Endothelial cell (in vitro differentiated cells): Measurements from ENCODE around the gene WDR76. TPM values are rescaled to one million over a fixed set of nuclear protein-coding genes. Genes with fewer than 3 reads are reported as not detected.
"Not testable (repeated sequence)": the region's sequence is repeated elsewhere in the genome, so short reads cannot be mapped to it uniquely, and the experiment has no call there.

Experiments
- DNase-seq: peaks from one replicate; pipeline ENCODE4 v3.0.0; 2021; ENCODE audit warnings: low spot score
- H3K27ac Mint-ChIP-seq: one replicate; pipeline ENCODE4 v1.8.0; 2021; ENCODE audit warnings: mixed read lengths, inconsistent platforms; ENCODE audit not compliant: unreplicated experiment
- H3K27me3 Mint-ChIP-seq: one replicate; pipeline ENCODE4 v1.8.0; 2021; ENCODE audit warnings: mild to moderate bottlenecking, moderate library complexity, mixed read lengths, inconsistent platforms; ENCODE audit not compliant: unreplicated experiment
- H3K36me3 Mint-ChIP-seq: one replicate; pipeline ENCODE4 v1.8.0; 2021; ENCODE audit warnings: mild to moderate bottlenecking, low read depth, mixed read lengths, inconsistent platforms; ENCODE audit not compliant: unreplicated experiment
- H3K4me1 Mint-ChIP-seq: one replicate; pipeline ENCODE4 v1.8.0; 2021; ENCODE audit warnings: mild to moderate bottlenecking, mixed read lengths, inconsistent platforms; ENCODE audit not compliant: unreplicated experiment
- H3K4me3 Mint-ChIP-seq: one replicate; pipeline ENCODE4 v1.8.0; 2021; ENCODE audit warnings: mild to moderate bottlenecking, mixed read lengths, inconsistent platforms; ENCODE audit not compliant: unreplicated experiment
- H3K9me3 Mint-ChIP-seq: one replicate; pipeline ENCODE4 v1.8.0; 2021; ENCODE audit warnings: mixed read lengths, inconsistent platforms; ENCODE audit not compliant: unreplicated experiment
- total RNA-seq: library from RNA; stranded (reverse); fragmentation: NEBNext Ultra II Directional; extraction: Animal tissue kit (Norgen Biotek cat#: 25700); gene quantifications from one replicate; pipeline ENCODE4 v1.2.1, GENCODE V29; 2021; ENCODE audit not compliant: unreplicated experiment
- TF ChIP-seq, protein P1 (sequence below): fragments of 200-600 bp; sonication (generic); IDR thresholded peaks from one replicate; pipeline ENCODE4 v1.5.0; 2021; ENCODE audit warnings: antibody characterized with exemption; ENCODE audit not compliant: unreplicated experiment

Gene WDR76
- total RNA-seq, 1 donor from 2014 or later: 4.8 TPM

DNA sequence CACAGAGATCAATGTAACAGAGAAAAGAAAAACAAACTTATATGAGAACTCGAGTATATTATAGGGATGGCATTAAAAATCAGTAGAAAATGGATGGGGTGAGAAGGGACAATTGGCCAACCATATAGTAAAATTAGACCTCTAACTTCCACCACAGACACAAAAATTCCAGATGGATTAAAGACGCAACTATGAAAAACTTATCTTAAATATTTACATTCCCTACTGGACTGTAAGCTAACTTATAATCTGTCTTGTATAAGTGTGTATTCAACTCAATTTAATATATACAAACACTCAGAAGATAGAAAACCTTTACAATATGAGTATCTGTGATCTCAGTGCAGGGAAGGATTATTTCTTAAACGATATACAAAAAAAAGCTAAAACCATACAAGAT lies 5.3 kb upstream of the WDR76 start:
- Mint-ChIP-seq H3K27ac (no peak overlapping the region), H3K4me1 (peaks cover 9% of the 10 kb centered on the region), H3K9me3 (no peaks in the 10 kb centered on the region), H3K36me3 (peaks cover 7% of the 10 kb centered on the region), H3K4me3 (no peak overlapping the region), H3K27me3 (peaks cover 2% of the 10 kb centered on the region)
- TF ChIP-seq, protein P1, sequence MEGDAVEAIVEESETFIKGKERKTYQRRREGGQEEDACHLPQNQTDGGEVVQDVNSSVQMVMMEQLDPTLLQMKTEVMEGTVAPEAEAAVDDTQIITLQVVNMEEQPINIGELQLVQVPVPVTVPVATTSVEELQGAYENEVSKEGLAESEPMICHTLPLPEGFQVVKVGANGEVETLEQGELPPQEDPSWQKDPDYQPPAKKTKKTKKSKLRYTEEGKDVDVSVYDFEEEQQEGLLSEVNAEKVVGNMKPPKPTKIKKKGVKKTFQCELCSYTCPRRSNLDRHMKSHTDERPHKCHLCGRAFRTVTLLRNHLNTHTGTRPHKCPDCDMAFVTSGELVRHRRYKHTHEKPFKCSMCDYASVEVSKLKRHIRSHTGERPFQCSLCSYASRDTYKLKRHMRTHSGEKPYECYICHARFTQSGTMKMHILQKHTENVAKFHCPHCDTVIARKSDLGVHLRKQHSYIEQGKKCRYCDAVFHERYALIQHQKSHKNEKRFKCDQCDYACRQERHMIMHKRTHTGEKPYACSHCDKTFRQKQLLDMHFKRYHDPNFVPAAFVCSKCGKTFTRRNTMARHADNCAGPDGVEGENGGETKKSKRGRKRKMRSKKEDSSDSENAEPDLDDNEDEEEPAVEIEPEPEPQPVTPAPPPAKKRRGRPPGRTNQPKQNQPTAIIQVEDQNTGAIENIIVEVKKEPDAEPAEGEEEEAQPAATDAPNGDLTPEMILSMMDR: no peak
- no peak for DNase-seq

DNA sequence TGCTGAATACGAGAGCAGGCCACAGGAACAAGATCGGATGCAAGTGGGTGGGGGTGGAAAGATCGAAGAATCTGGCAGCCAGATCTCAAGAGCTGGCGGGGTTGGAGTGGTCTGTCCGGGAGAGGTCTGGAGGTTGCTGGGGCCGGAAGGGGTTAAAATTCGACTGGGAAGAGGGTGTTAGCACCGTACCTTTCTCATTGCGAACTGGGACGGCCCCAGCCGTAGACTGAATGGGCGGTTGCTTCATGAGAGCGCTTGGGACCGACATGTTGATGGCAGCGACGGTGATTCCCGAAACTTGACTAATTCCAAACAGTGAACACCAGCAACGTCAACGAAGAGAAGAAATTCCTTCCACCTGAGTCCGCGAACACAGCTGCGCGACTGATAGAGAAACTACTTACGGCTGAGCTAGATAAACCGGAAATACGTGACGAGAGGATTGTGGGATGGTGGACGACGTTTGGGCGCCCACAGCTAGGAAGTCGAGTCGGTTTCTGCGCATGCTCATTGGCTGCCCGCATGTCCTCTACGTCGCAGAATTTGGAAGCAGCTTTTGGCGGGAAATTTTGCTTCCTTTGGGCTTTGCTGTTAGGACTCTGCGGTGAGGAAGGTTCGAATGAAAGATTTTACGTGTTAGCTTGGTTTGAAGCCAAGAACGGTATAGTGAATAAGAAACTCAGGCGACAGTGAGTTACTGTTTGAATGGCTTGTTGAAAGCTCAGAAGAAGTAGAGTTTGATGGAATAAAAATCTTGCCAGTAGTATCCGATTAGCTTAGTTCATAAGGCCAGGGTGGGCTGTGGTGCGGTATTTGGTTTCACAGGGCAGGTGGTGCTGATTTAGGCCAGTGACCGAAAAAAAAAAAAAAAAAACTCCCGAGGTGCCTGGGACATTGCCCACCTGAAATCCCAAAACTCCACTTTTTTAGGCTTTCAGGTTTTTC lies 2.2 kb upstream of the WDR76 start, which contains the start of gene MFAP1:
TSS of gene MFAP1 (minus strand) at position 389 of the 945 bp plus-strand sequence. CDS start at position 268, 121 bp downstream.
- H3K36me3 Mint-ChIP-seq: peaks cover 4% of the 10 kb centered on the region
- TF ChIP-seq, protein P1: no peak
- H3K27me3 Mint-ChIP-seq: peaks cover 2% of the 10 kb centered on the region
- H3K4me1 Mint-ChIP-seq: peaks cover 9% of the 10 kb centered on the region
- H3K4me3 Mint-ChIP-seq: peak within 1 kb of the TSS; percentile 100
- peak within 1 kb of the TSS; percentile 99 for H3K27ac Mint-ChIP-seq
- peak; percentile 76 for DNase-seq
- no peaks in the 10 kb centered on the region for H3K9me3 Mint-ChIP-seq

DNA sequence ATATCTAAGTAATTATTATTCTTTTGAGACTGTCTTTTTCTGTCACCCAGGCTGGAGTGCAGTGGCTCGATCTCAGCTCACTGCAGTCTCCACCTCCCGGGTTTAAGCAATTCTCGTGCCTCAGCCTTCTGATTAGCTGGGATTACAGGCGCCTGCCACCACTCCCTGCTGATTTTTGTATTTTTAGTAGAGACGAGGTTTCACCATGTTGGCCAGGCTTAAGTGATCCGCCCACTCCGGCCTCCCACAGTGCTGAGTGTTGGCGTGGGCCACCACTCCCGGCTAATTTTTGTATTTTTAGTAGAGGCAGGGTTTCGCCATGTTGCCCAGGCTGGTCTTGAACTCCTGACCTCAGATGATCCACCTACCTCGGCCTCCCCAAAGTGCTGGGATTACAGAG lies 1.5 kb upstream of the WDR76 start:
- H3K4me3 Mint-ChIP-seq: not testable (repeated sequence)

DNA sequence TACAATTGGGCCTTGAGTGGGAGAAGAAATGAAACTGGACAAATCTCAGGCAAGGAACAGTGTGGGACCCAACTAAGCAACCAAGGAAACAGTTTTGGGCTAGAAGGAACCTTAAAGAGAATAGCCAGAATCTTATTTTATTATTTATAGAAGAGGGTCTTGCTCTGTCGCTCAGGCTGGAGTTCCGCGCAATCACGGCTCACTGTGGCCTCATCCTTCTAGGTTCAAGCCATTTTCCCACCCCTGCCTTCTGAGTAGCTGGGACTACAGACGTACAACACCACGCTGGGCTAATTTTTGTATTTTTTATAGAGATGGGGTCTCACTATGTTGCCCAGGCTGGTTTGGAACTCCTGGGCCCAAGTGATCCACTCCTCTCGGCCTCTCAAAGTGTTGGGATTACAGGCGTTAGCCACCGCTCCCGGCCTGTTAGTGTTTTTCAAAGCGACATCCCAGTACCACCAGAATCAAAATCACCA lies 734 bp upstream of the WDR76 start:
- peaks cover 2% of the 10 kb centered on the region for H3K27me3 Mint-ChIP-seq
- peaks cover 9% of the 10 kb centered on the region for H3K4me1 Mint-ChIP-seq
- H3K36me3 Mint-ChIP-seq: peaks cover 4% of the 10 kb centered on the region
- no peak overlapping the region for H3K27ac Mint-ChIP-seq
- TF ChIP-seq, protein P1: no peak
- H3K9me3 Mint-ChIP-seq: no peaks in the 10 kb centered on the region
- no peak overlapping the region for H3K4me3 Mint-ChIP-seq
- DNase-seq: no peak

More for the DNA sequence above, 1.5 kb upstream of the WDR76 start:
- not testable (repeated sequence) for H3K9me3 Mint-ChIP-seq, H3K27ac Mint-ChIP-seq, H3K27me3 Mint-ChIP-seq, H3K4me1 Mint-ChIP-seq, DNase-seq, H3K36me3 Mint-ChIP-seq

DNA sequence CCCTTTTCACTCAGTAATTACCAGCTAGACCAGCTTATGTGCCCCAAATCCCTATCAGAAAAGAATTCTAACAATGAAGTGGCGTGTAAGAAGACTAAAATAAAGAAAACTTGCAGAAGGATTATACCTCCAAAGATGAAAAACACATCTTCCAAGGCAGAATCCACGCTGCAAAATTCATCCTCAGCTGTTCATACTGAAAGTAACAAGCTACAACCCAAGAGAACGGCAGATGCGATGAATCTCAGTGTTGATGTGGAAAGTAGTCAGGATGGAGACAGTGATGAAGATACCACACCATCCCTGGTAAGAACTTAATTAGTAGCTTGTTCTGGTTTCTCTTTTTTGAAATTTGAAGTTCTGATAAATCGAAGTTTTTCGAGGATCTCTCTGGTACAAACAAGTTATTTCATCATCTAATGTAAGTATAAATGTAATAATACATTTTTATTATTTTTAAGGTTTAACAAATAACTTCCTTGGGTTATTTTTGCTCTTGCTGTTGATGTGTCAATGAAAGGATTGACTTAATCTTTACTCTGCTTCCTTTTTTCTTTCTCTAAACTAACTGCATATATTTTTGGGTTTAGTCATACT lies 1.4 kb downstream of the WDR76 start:
- no peak overlapping the region for H3K4me3 Mint-ChIP-seq
- peaks cover 4% of the 10 kb centered on the region for H3K36me3 Mint-ChIP-seq
- H3K27ac Mint-ChIP-seq: no peak overlapping the region
- H3K27me3 Mint-ChIP-seq: peaks cover 2% of the 10 kb centered on the region
- TF ChIP-seq, protein P1: no peak
- H3K4me1 Mint-ChIP-seq: peaks cover 9% of the 10 kb centered on the region
- no peak for DNase-seq
- no peaks in the 10 kb centered on the region for H3K9me3 Mint-ChIP-seq

DNA sequence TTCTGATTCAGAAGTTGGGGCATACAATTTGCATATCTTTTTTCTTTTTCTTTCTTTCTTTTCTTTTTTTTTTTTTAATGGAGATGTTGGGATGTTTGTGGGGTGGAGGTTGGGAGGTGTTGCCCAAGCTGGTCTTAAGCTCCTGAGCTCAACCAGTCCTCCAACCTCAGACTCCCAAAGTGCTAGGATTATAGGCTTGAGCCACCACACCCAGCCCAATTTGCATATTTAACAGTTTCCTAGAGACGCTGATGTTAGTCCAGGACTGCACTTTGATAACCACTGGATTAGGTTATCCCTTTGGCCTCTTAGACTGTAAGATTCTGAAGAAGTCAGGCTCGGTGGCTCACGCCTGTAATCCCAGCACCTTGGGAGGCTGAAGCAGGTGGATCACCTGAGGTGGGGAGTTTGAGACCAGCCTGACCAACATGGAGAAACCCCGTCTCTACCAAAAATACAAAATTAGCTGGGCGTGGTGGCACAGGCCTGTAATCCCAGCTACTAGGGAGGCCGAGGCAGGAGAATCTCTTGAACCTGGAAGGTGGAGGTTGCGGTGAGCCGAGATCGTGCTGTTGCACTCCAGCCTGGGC lies 3.2 kb downstream of the WDR76 start:
- not testable (repeated sequence) for H3K4me1 Mint-ChIP-seq, DNase-seq, H3K36me3 Mint-ChIP-seq, H3K9me3 Mint-ChIP-seq, H3K27ac Mint-ChIP-seq, H3K4me3 Mint-ChIP-seq, H3K27me3 Mint-ChIP-seq

DNA sequence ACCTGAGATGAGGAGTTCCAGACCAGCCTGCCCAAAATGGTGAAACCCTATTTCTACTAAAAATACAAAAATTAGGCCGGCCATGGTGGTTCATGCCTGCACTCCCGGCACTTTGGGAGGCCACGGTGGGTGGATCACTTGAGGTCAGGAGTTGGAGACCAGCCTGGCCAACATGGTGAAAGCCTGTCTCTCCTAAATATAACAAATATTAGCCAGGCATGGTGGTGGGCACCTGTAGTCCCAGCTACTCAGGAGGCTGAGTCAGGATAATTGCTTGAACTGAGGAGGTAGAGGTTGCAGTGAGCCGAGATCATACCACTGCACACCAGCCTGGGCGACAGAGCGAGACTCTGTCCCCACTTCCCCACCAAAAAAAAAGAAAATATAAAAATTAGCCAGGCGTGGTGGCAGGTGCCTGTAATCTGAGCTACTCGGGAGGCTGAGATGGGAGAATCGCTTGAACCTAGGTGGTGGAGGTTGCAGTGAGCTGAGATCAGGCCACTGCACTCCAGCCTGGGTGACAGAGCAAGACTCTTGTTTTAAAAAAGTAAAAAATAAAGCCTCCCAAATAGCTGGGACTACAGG lies 4.0 kb downstream of the WDR76 start:
- H3K4me1 Mint-ChIP-seq, H3K27ac Mint-ChIP-seq, H3K9me3 Mint-ChIP-seq, H3K27me3 Mint-ChIP-seq, H3K4me3 Mint-ChIP-seq, DNase-seq, H3K36me3 Mint-ChIP-seq: not testable (repeated sequence)
